Lung microvascular endothelial cell (primary cell): ENCODE data around the gene KXD1. TPM values are rescaled to one million over a fixed set of nuclear protein-coding genes. Genes with fewer than 3 reads are reported as not detected.
A peak's percentile ranks its signal among the peaks of the same experiment; 100 is the strongest.
"Not testable (repeated sequence)": the region's sequence is repeated elsewhere in the genome, so short reads cannot be mapped to it uniquely, and the experiment has no call there.

Experiments
- DNase-seq, 2 donors: peaks; one replicate each; pipeline versions ENCODE4 v3.0.0 to v3.0.0-alpha.2; 2010; ENCODE audit warnings: low read depth in 2 of 2
- total RNA-seq: library from RNA; depleted of rRNA; stranded (reverse); fragments of >200 nt; gene quantifications from 2 replicates; pipeline ENCODE4 v1.2.1, GENCODE V29; 2014

Gene KXD1
- 39.5 and 53.4 TPM in 2 replicates for total RNA-seq

GRCh38 chr19:18557411-18558201 lies at the start of gene KXD1:
KXD1 (plus strand) TSS chr19:18557870; CDS start chr19:18562057, 4,187 bp downstream.
- DNase-seq, result peak; percentile 99 to 100

- DNase-seq, result no peak
These were observed 49.1 kb upstream of the KXD1 start for GRCh38 chr19:18508585-18508984.

- DNase-seq, result no peak
These were observed 47.5 kb upstream of the KXD1 start for GRCh38 chr19:18510216-18510615.

- DNase-seq, result no peak
These were observed 43.8 kb upstream of the KXD1 start for GRCh38 chr19:18513868-18514267.

GRCh38 chr19:18514800-18515682 lies 42.6 kb upstream of the KXD1 start:
- peak; percentile 93 to 97 for DNase-seq

GRCh38 chr19:18515959-18516358 lies 41.7 kb upstream of the KXD1 start:
- DNase-seq, result no peak

GRCh38 chr19:18517606-18518005 lies 40.1 kb upstream of the KXD1 start:
- DNase-seq, result no peak

- no peak for DNase-seq
These were observed 39.0 kb upstream of the KXD1 start for GRCh38 chr19:18518639-18519038.

GRCh38 chr19:18519962-18520847 lies 37.5 kb upstream of the KXD1 start:
- DNase-seq, result peak; percentile 69 to 82

GRCh38 chr19:18520848-18521691 lies 36.6 kb upstream of the KXD1 start:
- peak; percentile 30 to 33 for DNase-seq

- no peak for DNase-seq
These were observed 36.0 kb upstream of the KXD1 start, which contains the start of gene ELL for GRCh38 chr19:18521692-18522123. ELL (minus strand) TSS chr19:18522070; CDS start chr19:18522055, 15 bp downstream.

GRCh38 chr19:18522124-18522861 lies 35.4 kb upstream of the KXD1 start:
- peak; percentile 100 for DNase-seq

- not testable (repeated sequence) for DNase-seq
These were observed 34.7 kb upstream of the KXD1 start for GRCh38 chr19:18522862-18523440.

GRCh38 chr19:18523841-18524240 lies 33.8 kb upstream of the KXD1 start:
- no peak for DNase-seq

GRCh38 chr19:18526316-18526715 lies 31.4 kb upstream of the KXD1 start:
- DNase-seq, result no peak

GRCh38 chr19:18529782-18530181 lies 27.9 kb upstream of the KXD1 start:
- no peak for DNase-seq

- DNase-seq, result no peak
These were observed 26.2 kb upstream of the KXD1 start for GRCh38 chr19:18531485-18531884.

- no peak for DNase-seq
These were observed 25.3 kb upstream of the KXD1 start for GRCh38 chr19:18532168-18532890.

GRCh38 chr19:18533058-18533457 lies 24.6 kb upstream of the KXD1 start:
- DNase-seq, result no peak
